Astrocyte of the spinal cord (primary cell): ENCODE measurements around the gene FHIT.
A peak's percentile ranks its signal among the peaks of the same experiment; 100 is the strongest.

ENCODE experiments used
- DNase-seq: peaks from one replicate; pipeline ENCODE4 v3.0.0; 2011; ENCODE audit warnings: low read depth, low spot score
- H3K4me3 ChIP-seq: 2 replicates; pipeline ENCODE4 v1.5.1; 2011; ENCODE audit warnings: low read depth, mild to moderate bottlenecking, low read length, moderate library complexity
- CTCF ChIP-seq: IDR thresholded peaks from 2 replicates; pipeline ENCODE4 v1.5.1; 2012; ENCODE audit warnings: low read depth, mild to moderate bottlenecking, low read length, inconsistent platforms
- in situ Hi-C: cut with HindIII; loops from 2 replicates; pipeline ENCODE4 v1.10.0; 2017; ENCODE audit warnings: low sequenced_read_pairs

FHIT gene

GRCh38 chr3:60729056-60729455 lies 522.2 kb downstream of the FHIT start:
- H3K4me3 ChIP-seq = no peak overlapping the region
- in situ Hi-C loops = no loop called here
- TF ChIP-seq CTCF = no peak
- DNase-seq = no peak

- no peak for DNase-seq
- no peak for TF ChIP-seq CTCF
- H3K4me3 ChIP-seq = no peak overlapping the region
- in situ Hi-C loops = no loop called here
Observed at GRCh38 chr3:60728006-60728405, 523.2 kb downstream of the FHIT start.

GRCh38 chr3:60720736-60721135 lies 530.5 kb downstream of the FHIT start:
- no peak overlapping the region for H3K4me3 ChIP-seq
- DNase-seq = no peak
- in situ Hi-C loops = no loop called here
- no peak for TF ChIP-seq CTCF

- H3K4me3 ChIP-seq = no peak overlapping the region
- DNase-seq = no peak
- no peak for TF ChIP-seq CTCF
- in situ Hi-C loops = no loop called here
Observed at GRCh38 chr3:60716573-60716972, 534.7 kb downstream of the FHIT start.

GRCh38 chr3:60708191-60708975 lies 542.9 kb downstream of the FHIT start:
- no peak for TF ChIP-seq CTCF
- DNase-seq = peak; percentile 75
- in situ Hi-C loops = no loop called here
- no peak overlapping the region for H3K4me3 ChIP-seq

GRCh38 chr3:60707452-60708020 lies 543.7 kb downstream of the FHIT start:
- in situ Hi-C loops = no loop called here
- no peak overlapping the region for H3K4me3 ChIP-seq
- no peak for TF ChIP-seq CTCF
- no peak for DNase-seq
